NCI-H2171 treated with DMSO at 0.1 percent for 48 hours (cell line): ENCODE data around the gene CLEC16A.

Experiments used
- DNase-seq: peaks from one replicate; lab custom pipeline; 2025; lab: John Stamatoyannopoulos, UW

CLEC16A gene

GRCh38 chr16:10988879-10989278 is 44.5 kb downstream of the CLEC16A start:
- no peak for DNase-seq

GRCh38 chr16:10989559-10989958 is 45.2 kb downstream of the CLEC16A start:
- DNase-seq, result no peak

GRCh38 chr16:10990378-10990777 is 46.0 kb downstream of the CLEC16A start:
- DNase-seq, result no peak

- DNase-seq, result no peak
Measured at GRCh38 chr16:10992112-10992511, 47.7 kb downstream of the CLEC16A start.

DNA sequence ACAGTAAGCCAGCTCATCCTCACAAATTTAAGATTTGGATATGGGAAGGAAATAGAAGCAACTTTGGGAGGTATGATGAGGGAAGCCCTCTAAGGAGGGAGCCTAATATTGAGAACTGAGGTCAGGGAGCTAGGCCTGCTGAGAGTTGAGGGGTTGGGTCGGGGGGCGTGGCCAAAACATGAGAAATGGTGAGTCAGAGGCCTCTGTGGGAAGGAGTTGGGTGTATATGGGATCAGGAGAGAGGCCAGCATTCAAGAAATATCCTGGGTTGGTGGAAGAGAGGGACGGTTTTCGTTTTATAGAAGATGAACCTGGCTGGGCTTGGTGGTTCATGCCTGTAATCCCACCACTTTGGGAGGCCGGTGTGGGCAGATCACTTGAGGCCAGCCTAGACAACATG is 48.4 kb downstream of the CLEC16A start:
- DNase-seq, result peak; percentile 16

- no peak for DNase-seq
Measured at GRCh38 chr16:10993649-10994048, 49.3 kb downstream of the CLEC16A start.

DNA sequence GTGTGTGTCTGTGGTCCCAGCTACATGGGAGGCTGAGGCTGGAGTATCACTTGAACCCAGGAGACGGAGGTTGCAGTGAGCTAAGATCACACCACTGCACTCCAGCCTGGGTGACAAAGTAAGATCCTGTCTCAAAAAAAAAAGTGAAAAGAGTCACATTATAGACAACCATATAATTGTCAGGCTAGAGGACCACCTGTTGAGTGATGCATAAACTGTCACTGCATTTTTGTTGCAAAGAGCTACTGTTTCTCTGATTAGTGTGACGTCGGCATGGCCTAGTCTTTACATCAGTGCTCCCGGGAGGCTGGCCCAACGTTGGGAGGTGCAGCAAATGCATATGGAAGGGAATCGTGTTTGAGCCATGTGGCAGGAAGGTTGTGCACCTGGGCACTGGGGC is 50.2 kb downstream of the CLEC16A start:
- no peak for DNase-seq

DNA sequence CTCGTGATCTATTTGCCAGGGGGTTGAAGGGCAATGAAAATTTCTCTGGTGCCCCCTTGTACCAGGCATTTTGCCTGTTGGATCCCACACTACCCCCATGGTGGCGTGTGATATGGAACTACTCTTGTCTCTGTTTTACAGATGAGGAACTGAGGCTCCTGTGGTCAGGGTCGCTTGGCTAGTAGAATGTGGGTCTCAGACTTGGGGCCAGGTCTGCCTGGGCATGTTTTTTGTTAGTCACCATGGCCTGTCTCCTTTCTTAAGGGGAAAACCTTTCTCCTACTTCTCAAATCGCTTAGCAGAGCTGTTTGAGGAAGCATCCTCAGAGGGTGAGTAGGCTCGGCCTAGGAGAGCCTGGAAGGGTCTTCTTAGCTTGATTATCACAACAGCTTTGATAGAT is 51.2 kb downstream of the CLEC16A start:
- no peak for DNase-seq

- DNase-seq, result no peak
Measured at GRCh38 chr16:10997485-10997884, 53.1 kb downstream of the CLEC16A start.

- DNase-seq, result no peak
Measured at GRCh38 chr16:10999300-10999699, 54.9 kb downstream of the CLEC16A start.

- DNase-seq, result no peak
Measured at GRCh38 chr16:11001611-11002010, 57.2 kb downstream of the CLEC16A start.

GRCh38 chr16:11003141-11003540 is 58.8 kb downstream of the CLEC16A start:
- no peak for DNase-seq

- DNase-seq, result no peak
Measured at GRCh38 chr16:11004351-11004750, 60.0 kb downstream of the CLEC16A start.

- DNase-seq, result peak; percentile 88
Measured at GRCh38 chr16:11004973-11005610, 60.7 kb downstream of the CLEC16A start.

DNA sequence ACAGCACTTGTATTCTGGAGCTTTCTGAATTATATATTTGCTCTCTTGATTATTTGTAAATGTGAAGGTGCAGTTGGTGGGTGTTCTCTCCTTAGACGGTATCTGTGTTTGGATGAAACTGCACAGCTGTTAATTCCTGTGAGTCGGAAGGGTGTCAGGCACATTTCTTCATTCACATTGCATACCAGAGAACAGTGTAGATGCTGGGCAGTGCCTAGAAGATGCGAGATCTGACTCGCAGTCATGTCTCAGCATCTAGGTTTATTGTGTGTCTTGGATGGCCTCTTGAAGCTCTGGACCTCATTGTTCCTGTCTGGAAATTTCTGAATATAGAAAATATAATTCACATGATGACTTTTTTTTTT is 61.2 kb downstream of the CLEC16A start:
- no peak for DNase-seq

GRCh38 chr16:11006656-11007055 is 62.3 kb downstream of the CLEC16A start:
- DNase-seq, result no peak

- DNase-seq, result no peak
Measured at GRCh38 chr16:11007714-11008280, 63.4 kb downstream of the CLEC16A start.

- no peak for DNase-seq
Measured at GRCh38 chr16:11009027-11009755, 64.8 kb downstream of the CLEC16A start.

DNA sequence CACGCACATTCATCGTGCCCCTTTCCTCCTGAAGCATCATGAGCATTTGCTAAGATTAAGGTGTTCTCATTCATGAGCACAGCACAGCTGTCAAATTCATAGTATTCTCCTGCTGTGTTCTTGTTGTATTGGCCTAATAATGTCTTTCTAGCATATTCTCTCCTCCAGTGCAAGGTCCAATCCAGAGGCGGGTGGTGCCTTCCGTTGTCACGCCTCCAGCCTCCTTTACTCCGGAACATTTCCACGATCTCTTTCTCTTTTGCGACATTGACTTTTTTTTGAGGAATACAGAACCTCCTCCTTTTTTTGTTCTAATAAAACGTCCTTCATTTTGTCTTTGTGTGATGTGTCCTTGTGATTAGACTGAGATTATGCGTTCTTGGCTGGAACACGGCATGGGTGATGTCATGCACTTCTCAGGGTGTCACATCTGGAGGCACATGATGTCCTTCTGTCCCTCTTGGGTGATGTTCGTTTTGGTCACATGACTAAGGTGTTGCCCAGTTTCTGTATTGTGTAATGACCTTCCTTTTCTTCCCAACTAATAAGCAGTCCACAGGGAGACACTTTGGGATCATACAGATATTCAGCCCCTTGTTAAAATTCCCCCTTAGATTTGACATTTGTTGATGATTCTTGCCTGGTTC is 66.3 kb downstream of the CLEC16A start:
- DNase-seq, result no peak

DNA sequence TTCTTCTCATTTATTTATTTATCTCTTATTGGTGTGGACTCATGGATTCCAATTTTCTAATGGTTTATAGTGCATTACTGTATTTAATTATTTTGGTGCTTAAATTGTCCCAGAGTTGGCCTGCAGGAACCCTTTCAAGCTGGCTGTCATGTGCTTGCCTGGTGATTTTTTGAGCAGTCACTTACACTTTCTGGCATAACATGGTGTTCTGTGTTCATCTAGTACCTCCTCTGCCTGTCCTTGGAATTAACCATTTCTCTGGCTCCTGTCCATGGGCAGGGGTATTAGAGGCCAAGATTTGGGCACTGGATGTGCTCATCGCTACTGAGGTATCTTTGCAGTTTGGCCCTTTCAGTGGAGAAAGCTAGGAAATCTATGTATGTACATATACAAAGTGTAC is 67.0 kb downstream of the CLEC16A start:
- DNase-seq, result no peak

DNA sequence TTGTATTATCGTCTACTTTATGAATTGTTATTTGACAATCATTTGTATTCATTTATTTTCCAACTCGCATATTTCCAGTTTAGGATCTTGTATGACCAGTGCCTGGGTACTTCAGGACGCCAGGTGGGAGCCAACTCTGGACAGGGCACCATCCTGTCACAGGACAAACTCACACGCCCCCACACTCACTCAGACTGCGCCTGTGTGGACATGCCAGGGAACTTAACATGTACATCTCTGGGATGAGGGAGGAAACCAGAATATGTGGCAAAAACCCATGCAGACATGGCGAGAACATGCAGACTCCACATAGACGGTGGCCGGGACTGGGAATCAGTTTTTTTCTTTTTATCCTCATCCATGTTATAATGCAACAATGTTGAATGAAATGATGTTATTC is 68.5 kb downstream of the CLEC16A start:
- DNase-seq, result no peak

DNA sequence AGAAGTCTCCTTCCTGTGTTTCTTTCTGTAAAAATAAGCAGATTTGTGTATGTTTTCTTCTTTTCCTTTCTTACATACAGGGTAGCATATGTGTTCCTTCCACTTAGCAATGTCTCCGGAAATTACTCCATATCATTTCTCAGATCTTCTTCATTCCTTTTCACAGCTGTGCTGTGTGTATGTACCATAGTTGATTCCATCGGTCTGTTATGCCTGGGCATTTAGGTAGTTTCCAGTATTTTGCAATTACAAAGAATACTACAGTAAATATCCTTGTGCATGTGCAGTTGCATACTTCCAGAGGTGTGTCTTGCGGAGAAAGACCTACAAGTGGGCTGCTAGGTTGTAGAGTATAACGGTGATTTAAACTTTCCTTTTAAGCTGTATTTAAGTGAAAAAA is 69.8 kb downstream of the CLEC16A start:
- no peak for DNase-seq

DNA sequence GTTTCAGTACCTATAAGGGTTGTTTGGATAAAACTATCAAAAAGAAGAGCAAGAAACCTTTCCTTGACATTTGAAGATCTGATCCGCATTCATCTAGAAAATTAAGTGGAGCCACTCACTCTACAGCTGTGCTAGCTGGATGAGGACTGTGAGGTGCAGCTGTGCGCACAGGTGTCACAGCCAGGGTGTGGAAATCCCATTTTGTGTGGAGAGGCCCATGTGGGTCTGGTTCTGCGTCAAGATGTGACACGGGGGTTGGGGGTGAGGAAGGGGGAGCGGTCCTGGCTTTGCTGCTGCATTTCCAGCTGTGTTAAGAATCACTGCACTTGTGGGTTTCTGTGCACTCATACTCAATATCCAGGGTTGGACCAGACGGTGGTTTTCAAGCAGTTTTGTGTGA is 70.7 kb downstream of the CLEC16A start:
- DNase-seq, result no peak
